Measurements from ENCODE around the gene MAPKAP1.

The MAPKAP1 gene

GRCh38 chr9:125442452-125442851 lies 264.6 kb downstream of the MAPKAP1 start:
- DNase-seq = no peak

GRCh38 chr9:125440411-125440810 lies 266.6 kb downstream of the MAPKAP1 start:
- no peak for DNase-seq

- DNase-seq = no peak
Observed at GRCh38 chr9:125439434-125440272, 267.4 kb downstream of the MAPKAP1 start.

DNA sequence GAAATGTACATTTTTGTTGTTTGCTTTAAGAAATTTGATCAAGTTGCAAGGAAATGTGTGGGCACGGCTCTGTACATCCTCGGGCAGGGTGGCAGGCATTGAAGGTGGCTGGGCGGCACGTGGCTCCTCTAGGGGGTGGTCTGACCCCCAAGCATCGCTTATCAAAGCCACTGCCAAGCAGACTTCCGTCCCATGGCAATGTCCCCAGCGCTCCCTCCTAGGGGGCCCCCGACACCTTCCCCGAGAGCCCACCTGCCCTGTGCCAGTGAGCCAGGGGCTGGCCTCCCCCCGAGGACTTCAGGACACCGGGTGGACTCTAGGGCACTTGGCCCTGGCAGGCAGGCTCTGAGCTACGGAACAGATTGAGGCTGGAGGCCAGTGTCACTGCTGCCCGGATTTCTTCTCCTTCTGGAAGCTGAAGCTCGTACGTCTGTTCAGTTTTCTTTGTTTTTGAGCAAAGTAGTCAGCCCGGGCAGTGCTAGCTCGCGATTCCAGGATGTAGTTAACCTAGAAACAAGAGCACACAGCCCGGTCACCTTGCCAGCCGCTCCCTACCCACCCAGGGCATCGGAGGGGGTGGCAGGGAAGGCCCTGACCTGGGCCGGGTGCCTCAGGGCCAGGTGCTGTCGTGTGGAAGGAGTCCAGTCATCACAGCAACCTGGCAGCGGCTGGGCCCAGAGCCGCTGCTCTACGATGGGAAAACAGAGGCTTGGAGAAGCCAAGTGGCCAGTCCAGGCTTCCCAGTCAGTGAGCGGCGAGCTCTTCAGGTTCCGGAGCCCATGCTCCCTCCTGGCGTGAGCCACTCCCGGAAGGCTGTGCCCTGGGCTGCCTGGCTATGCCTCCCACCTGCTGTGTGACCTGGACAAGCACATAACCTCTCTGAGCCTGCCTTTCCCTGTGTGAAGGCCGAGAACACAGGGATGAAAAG lies 268.2 kb downstream of the MAPKAP1 start:
- no peak for DNase-seq

- DNase-seq = no peak
Observed at GRCh38 chr9:125437771-125438221, 269.2 kb downstream of the MAPKAP1 start.

- DNase-seq = no peak
Observed at GRCh38 chr9:125436613-125437443, 270.2 kb downstream of the MAPKAP1 start.

DNA sequence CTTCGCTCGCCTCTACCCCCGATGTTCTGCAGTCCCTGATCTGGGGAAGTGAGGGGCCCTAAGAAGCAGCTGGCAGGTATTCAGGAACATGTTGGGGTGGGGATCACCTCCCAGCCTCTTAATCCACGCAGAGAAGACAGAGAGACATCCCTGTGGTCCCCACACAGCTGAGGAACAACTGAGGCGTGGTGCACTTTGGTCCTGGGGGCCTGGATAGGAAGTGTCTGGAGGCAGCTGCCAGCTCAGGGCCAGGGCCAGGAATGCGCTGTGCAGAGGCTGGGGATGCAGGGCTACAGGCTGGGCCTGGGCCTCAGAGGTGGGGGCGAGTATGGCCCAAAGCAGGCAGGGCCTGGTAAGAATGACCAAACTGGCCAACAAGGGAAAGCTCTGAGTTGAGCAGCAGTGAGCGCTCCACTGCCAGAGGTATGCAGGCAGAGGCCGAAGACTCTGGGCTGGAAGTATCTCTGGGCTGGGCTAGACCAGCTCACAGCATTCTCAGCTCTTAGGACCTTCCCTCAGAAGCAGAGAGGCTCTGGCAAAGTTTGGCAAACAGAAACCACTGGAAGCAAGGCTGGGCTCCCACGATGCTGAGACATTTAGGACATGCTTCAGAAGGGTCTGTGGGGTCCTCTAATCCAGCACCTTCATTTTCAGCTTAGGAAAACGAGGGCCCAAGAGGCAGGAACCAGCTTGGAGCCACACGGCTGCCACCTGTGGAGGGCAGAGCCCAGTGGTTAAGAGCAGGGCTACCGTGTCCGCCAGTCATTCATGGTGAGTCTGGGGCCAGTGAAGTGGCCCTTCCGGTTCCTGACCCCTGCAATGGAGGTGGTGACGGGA lies 271.0 kb downstream of the MAPKAP1 start:
- DNase-seq = no peak

GRCh38 chr9:125434986-125435775 lies 271.8 kb downstream of the MAPKAP1 start:
- no peak for DNase-seq

DNA sequence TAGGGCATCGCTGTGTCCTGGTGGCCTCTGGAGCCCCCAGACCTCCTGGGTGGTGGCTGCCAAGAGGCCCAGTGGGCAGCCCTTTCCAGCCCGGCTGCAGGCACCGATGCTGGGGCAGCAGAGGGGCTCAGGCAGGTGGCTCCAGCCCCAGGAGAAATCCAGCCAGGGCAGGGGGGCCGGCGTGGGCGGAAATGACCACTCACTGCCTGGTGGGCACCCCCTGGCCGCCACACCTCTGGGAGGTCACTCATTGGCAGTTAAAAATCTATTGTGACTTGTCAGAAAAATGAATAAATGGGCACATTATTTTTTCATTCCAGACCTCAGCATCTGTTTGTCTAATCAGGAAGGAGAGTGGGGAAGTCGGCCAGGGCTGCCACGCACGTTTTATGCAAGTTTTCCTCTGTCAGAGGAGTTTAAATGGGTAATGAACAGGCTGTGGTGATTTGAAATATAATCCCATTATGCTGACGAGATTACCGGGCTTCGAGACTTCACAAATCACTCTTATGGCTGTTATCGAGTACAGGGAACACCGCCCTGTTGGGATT lies 273.5 kb downstream of the MAPKAP1 start:
- no peak for DNase-seq

DNA sequence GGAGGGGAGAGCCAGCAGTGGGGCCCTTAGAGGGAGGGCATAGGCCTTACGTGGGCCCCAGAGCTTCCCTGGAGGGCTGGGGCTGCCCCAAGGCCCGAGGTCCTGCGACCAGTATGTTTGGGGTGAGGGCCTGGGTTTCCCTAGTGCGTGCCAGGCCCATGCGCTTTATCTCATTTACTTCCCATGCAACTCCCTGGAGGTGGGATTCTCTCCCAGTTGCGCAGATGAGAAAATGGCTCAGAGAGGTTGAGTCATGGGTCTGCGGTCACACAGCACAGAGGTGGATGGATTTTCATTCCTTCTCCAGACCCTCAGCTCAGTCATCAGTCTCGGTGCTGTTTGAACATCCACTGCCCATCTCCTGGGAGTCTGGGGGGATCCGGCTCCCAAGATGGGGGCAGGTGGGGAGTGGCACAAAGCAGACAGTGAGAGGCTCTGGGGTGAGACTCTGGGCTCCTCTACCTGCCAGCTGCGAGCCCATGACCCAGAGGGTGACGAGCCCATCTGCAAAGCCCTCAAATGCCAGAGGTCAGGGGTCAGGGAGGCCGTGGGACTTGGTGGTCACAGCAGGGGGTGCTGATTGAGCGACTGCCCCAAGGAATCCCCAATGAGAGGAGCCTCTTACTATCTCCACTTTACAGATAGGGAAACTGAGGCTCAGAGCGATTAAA lies 274.2 kb downstream of the MAPKAP1 start:
- DNase-seq = no peak

DNA sequence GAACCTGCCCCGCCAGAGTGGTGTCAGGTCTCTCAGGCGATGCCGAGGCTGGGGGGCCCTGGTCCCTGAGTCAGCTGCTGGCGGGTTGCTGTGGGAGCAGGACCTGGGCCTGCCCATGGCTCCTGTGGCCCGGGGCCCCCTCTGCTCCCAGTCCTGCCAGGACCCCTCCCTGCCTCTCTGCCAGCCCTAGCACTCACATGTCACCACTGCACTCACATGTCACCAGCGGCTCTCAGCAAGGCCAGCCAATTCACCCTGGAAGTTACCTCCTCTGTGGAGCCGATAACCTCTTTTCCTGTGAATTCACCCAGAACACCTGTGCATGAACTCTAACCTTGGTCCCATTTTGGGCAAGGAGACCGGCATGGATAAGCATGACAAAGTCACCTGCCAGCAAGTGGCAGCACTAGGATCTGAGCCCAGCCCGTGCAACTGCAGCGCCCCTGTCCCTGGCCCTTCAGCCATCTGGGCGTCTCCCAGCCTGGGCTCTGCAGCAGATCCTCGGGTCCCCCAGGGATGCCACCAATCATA lies 275.2 kb downstream of the MAPKAP1 start:
- no peak for DNase-seq

DNA sequence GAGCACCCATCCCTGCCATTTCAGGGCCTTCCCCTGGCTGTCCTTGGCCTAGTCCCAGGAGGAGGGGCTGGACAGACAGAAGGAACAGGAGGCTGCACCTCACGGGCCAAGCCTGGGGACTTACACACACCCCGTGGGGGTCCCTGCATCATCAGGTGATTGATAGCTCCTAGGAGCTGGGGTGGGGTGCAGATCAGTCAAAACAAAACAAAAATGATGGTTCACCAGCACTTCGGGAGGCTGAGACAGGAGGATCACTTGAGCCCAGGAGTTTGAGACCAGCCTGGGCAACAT lies 276.0 kb downstream of the MAPKAP1 start:
- no peak for DNase-seq

GRCh38 chr9:125430161-125431011 lies 276.6 kb downstream of the MAPKAP1 start:
- no peak for DNase-seq

- no peak for DNase-seq
Observed at GRCh38 chr9:125429476-125430160, 277.4 kb downstream of the MAPKAP1 start.

DNA sequence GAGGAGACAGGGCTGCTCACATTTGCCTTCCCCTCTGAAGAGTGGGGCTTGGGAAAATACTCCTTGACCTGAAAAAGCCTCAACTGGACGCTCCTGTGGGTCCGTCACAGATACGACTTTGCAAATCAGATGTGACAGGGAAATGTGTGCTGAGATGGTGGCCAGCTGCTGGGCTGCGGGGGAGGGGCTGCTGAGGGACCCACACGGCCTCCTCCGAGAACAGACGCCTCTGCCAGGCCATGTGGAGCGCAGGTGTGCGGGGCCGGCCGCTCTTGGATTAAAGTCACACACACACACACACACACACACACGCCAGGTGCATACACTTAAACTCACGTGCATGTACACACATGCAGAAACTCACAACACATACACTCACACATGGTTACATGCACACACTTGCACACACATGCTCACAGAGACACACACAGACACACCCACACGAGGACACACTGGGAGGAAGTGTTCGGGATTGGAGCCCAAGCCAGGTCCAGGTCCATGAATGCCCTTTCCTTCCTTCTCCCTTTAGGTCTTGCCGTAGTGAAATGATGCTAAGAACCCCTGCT lies 278.0 kb downstream of the MAPKAP1 start:
- peak; percentile 61 to 75 for DNase-seq

- DNase-seq = peak in 1 of 2 experiments; percentile 14
Observed at GRCh38 chr9:125428060-125428901, 278.7 kb downstream of the MAPKAP1 start.

GRCh38 chr9:125427556-125427955 lies 279.5 kb downstream of the MAPKAP1 start:
- no peak for DNase-seq
